Sigmoid colon (tissue), 7 donors: Measurements from ENCODE around the gene ECD. TPM values are rescaled to one million over a fixed set of nuclear protein-coding genes. Genes with fewer than 3 reads are reported as not detected.

Experiments
- DNase-seq: peaks from one replicate; pipeline ENCODE4 v3.0.0-alpha.2; 2019
- H3K27ac ChIP-seq, 4 donors: fragments of 200-600 bp; sonication (generic); one replicate each; pipeline ENCODE4 v1.5.1; 2016 to 2019; ENCODE audit warnings: mild to moderate bottlenecking in 1 of 4
- H3K27me3 ChIP-seq, 3 donors: fragments of 200-600 bp; sonication (generic); one replicate each; pipeline ENCODE4 v1.5.1; 2019; ENCODE audit warnings: mild to moderate bottlenecking in 1 of 3
- H3K36me3 ChIP-seq, 4 donors: fragments of 200-600 bp; sonication (generic); one replicate each; pipeline ENCODE4 v1.5.1; 2016 to 2019
- H3K4me1 ChIP-seq, 4 donors: fragments of 200-600 bp; sonication (generic); one replicate each; pipeline ENCODE4 v1.5.1; 2017 to 2019
- H3K4me3 ChIP-seq, 4 donors: fragments of 200-600 bp; sonication (generic); one replicate each; pipeline ENCODE4 v1.5.1; 2017 to 2019; ENCODE audit warnings: mild to moderate bottlenecking in 2 of 4, moderate library complexity in 1 of 4
- H3K9me3 ChIP-seq, 4 donors: fragments of 200-600 bp in 3 of 4; sonication (generic) in 3 of 4; one replicate each; pipeline versions ENCODE4 v1.5.1 to v1.6.1; 2013 to 2019
- CTCF ChIP-seq, 4 experiments: fragments of 450-650 bp in 3 of 4; fragments of 200-600 bp in 1 of 4; IDR thresholded peaks; one replicate each; pipeline ENCODE4 v1.5.1; 2016 to 2019; ENCODE audit warnings: antibody characterized with exemption in 4 of 4, mild to moderate bottlenecking in 3 of 4, moderate library complexity in 2 of 4
- EP300 ChIP-seq, 4 donors: sonication (generic); formaldehyde crosslinking; IDR thresholded peaks; one replicate each; pipeline ENCODE4 v1.6.1; 2017; ENCODE audit warnings: antibody characterized with exemption in 4 of 4
- POLR2A ChIP-seq, 2 donors: fragments of 450-650 bp; IDR thresholded peaks; one replicate each; pipeline ENCODE4 v1.6.1; 2016; ENCODE audit warnings: antibody characterized with exemption in 2 of 2, mild to moderate bottlenecking in 2 of 2, moderate library complexity in 2 of 2
- POLR2AphosphoS5 ChIP-seq, 4 donors: sonication (generic); formaldehyde crosslinking; IDR thresholded peaks; one replicate each; pipeline ENCODE4 v1.6.1; 2017; ENCODE audit warnings: antibody characterized with exemption in 4 of 4
- WGBS, 2 donors: extraction: QIAGEN DNeasy Blood & Tissue Kit; methylation state at CpG; one replicate each; pipeline ENCODE4 v1.1.7; 2013; 5-methylcytosine and 5-hydroxymethylcytosine counted together
- intact Hi-C: fragments of 100-400 bp; cut with DNase I; formaldehyde crosslinking; loops from one replicate; pipeline ENCODE4 v1.15.1; 2023
- polyA plus RNA-seq, 3 donors: library from polyadenylated mRNA; stranded (reverse); fragments of 200-250 nt; gene quantifications; one replicate each; pipeline ENCODE4 v1.2.3, GENCODE V29; 2013
- small RNA-seq, 3 donors: library from RNA; depleted of rRNA; stranded (forward); fragments of <200 nt; gene quantifications; one replicate each; pipeline ENCODE3, GENCODE V24; 2016
- total RNA-seq, 4 donors: library from RNA; depleted of rRNA; stranded (reverse); fragments of >200 nt; gene quantifications; one replicate each; pipeline ENCODE4 v1.1.0, GENCODE V29; 2016
- donor health status: healthy with polysubstance abuse.
- donor health status: Bipolar disorder and iron deficiency.
- donor health status: healthy.

Gene ECD
- total and polyA plus RNA-seq, 7 donors = 7.6 to 39.1 (median 28.0) TPM

GRCh38 chr10:73092830-73093229 is 75.0 kb downstream of the ECD start:
- intact Hi-C loops = no loop called here
- WGBS, 2 donors = 96 to 97% methylated on average over 3 of the region's 3 CpGs

GRCh38 chr10:73088304-73088703 is 79.5 kb downstream of the ECD start:
- H3K27ac ChIP-seq = no peak overlapping the region
- no peak for DNase-seq
- TF ChIP-seq POLR2AphosphoS5 (IDR thresholded peaks at IDR 0.05) (no peak), POLR2A (IDR thresholded peaks at IDR 0.05) (no peak), EP300 (IDR thresholded peaks at IDR 0.05) (no peak), CTCF (IDR thresholded peaks at IDR 0.05) (no peak)
- intact Hi-C loops = no loop called here
- no peaks in the 10 kb centered on the region for H3K36me3 ChIP-seq
- H3K4me3 ChIP-seq = no peak overlapping the region
- H3K9me3 ChIP-seq = no peaks in the 10 kb centered on the region
- H3K27me3 ChIP-seq = no peaks in the 10 kb centered on the region
- H3K4me1 ChIP-seq = peaks cover 0 to 4% (median 3%) of the 10 kb centered on the region in 4 donors

More at GRCh38 chr10:73092830-73093229, 75.0 kb downstream of the ECD start:
- H3K36me3 ChIP-seq = no peaks in the 10 kb centered on the region
- peaks cover 0 to 22% (median 18%) of the 10 kb centered on the region in 4 donors for H3K4me1 ChIP-seq
- H3K27me3 ChIP-seq = no peaks in the 10 kb centered on the region
- TF ChIP-seq EP300 (IDR thresholded peaks at IDR 0.05) (no peak), POLR2A (IDR thresholded peaks at IDR 0.05) (no peak), POLR2AphosphoS5 (IDR thresholded peaks at IDR 0.05) (no peak), CTCF (IDR thresholded peaks at IDR 0.05) (no peak)
- no peaks in the 10 kb centered on the region for H3K9me3 ChIP-seq
- no peak overlapping the region for H3K4me3 ChIP-seq
- no peak for DNase-seq
- no peak overlapping the region for H3K27ac ChIP-seq

GRCh38 chr10:73086816-73087215 is 81.0 kb downstream of the ECD start:
- intact Hi-C loops = no loop called here
- H3K27me3 ChIP-seq = no peaks in the 10 kb centered on the region
- TF ChIP-seq POLR2A (IDR thresholded peaks at IDR 0.05) = no peak
- TF ChIP-seq POLR2AphosphoS5 (IDR thresholded peaks at IDR 0.05) = no peak
- TF ChIP-seq CTCF (IDR thresholded peaks at IDR 0.05) = no peak
- no peak for TF ChIP-seq EP300 (IDR thresholded peaks at IDR 0.05)
- WGBS, 2 donors = 43 to 69% methylated on average over 4 of the region's 4 CpGs
- H3K9me3 ChIP-seq = no peaks in the 10 kb centered on the region
- H3K4me1 ChIP-seq = peaks cover 0 to 18% (median 10%) of the 10 kb centered on the region in 4 donors
- no peak for DNase-seq
- H3K27ac ChIP-seq = no peak overlapping the region
- no peak overlapping the region for H3K4me3 ChIP-seq
- H3K36me3 ChIP-seq = no peaks in the 10 kb centered on the region

DNA sequence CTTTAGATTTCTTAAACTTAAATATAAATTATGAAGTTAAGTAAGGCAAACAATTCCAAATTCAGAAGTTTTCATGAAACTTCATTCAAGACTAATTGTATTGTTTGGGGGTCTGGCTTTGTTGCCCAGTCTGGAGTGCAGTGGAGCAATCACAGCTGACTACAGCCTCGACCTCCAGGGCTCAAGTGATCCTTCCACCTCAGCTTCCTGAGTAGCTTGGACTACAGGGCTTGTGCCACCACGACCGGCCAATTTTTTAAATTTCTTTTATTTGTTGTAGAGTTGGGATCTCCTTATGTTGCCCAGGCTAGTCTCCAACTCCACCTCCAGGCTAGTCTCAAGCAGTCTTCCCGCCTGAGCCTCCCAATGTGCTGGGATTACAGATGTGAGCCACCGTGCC is 83.6 kb downstream of the ECD start:
- no peaks in the 10 kb centered on the region for H3K9me3 ChIP-seq
- H3K27me3 ChIP-seq = no peaks in the 10 kb centered on the region
- H3K27ac ChIP-seq = no peak overlapping the region
- DNase-seq = no peak
- no peak for TF ChIP-seq CTCF (IDR thresholded peaks at IDR 0.05)
- TF ChIP-seq POLR2AphosphoS5 (IDR thresholded peaks at IDR 0.05) = no peak
- TF ChIP-seq POLR2A (IDR thresholded peaks at IDR 0.05) = no peak
- TF ChIP-seq EP300 (IDR thresholded peaks at IDR 0.05) = no peak
- intact Hi-C loops = no loop called here
- no peak overlapping the region for H3K4me3 ChIP-seq
- H3K4me1 ChIP-seq = peaks cover 0 to 18% (median 10%) of the 10 kb centered on the region in 4 donors
- WGBS, 2 donors = 93 to 96% methylated on average over 5 of the region's 5 CpGs
- no peaks in the 10 kb centered on the region for H3K36me3 ChIP-seq

Small RNAs within 50 kb of the gene (small RNA-seq; reads per million reads assigned to genes)
- gene RF00019 = 0 reads per million in 3 donors
- gene SNORA11F = 0.44 to 2.0 (median 1.4) reads per million in 3 donors

Other genes starting within 250 kb of the ECD start
- gene PLA2G12B, start 213.2 kb downstream of the ECD start, total RNA-seq = not detected
- 1 to 10 TPM; 3.2 to 7.2 (median 6.7) TPM for gene PLA2G12B, start 213.2 kb downstream of the ECD start, polyA plus RNA-seq
- gene P4HA1, start 71.1 kb downstream of the ECD start, total RNA-seq = 10 to 100 TPM; 15.2 to 25.0 (median 20.0) TPM
- 10 to 100 TPM in 2 of 3 donors, 1 to 10 TPM in 1; 4.2 to 15.1 (median 11.1) TPM for gene P4HA1, start 71.1 kb downstream of the ECD start, polyA plus RNA-seq
- gene NUDT13, start 57.6 kb downstream of the ECD start, total RNA-seq = 1 to 10 TPM; 2.1 to 5.4 (median 2.9) TPM
- gene NUDT13, start 57.6 kb downstream of the ECD start, polyA plus RNA-seq = 1 to 10 TPM; 1.8 to 2.4 (median 1.9) TPM
- gene FAM149B1, start 111 bp upstream of the ECD start, total RNA-seq = 10 to 100 TPM; 12.1 to 22.7 (median 17.2) TPM
- 10 to 100 TPM; 13.1 to 16.0 (median 14.4) TPM for gene FAM149B1, start 111 bp upstream of the ECD start, polyA plus RNA-seq
- 10 to 100 TPM; 10.2 to 14.3 (median 13.7) TPM for gene DNAJC9, start 79.2 kb upstream of the ECD start, total RNA-seq
- 10 to 100 TPM in 2 of 3 donors, 1 to 10 TPM in 1; 7.8 to 22.1 (median 12.5) TPM for gene DNAJC9, start 79.2 kb upstream of the ECD start, polyA plus RNA-seq
- gene MRPS16, start 84.6 kb upstream of the ECD start, total RNA-seq = 10 to 100 TPM; 29.2 to 40.0 (median 33.8) TPM
- gene MRPS16, start 84.6 kb upstream of the ECD start, polyA plus RNA-seq = 100 to 1,000 TPM in 1 of 3 donors, 10 to 100 TPM in 2; 75.1 to 101 (median 82.7) TPM
- 1 to 10 TPM in 3 of 4 donors, under 1 TPM in 1; 0.66 to 1.8 (median 1.3) TPM for gene CFAP70, start 190.9 kb upstream of the ECD start, total RNA-seq
- under 1 TPM in 2 of 3 donors, not detected in 1; 0.46 to 0.66 TPM for gene CFAP70, start 190.9 kb upstream of the ECD start, polyA plus RNA-seq
- 10 to 100 TPM; 61.5 to 96.8 (median 91.4) TPM for gene ANXA7, start 246.1 kb upstream of the ECD start, total RNA-seq
- 10 to 100 TPM; 71.5 to 74.2 (median 72.7) TPM for gene ANXA7, start 246.1 kb upstream of the ECD start, polyA plus RNA-seq